Rectal smooth muscle tissue (tissue), 1 donor: ENCODE results near the gene PXMP4.

Experiments
- H3K27ac ChIP-seq: one replicate; pipeline ENCODE4 v1.7.0; 2013; ENCODE audit warnings: low read depth, low read length, inconsistent platforms
- H3K27me3 ChIP-seq: one replicate; pipeline ENCODE4 v1.7.0; 2013; ENCODE audit warnings: low read length; ENCODE audit not compliant: control insufficient read depth, insufficient read depth
- H3K36me3 ChIP-seq: one replicate; pipeline ENCODE4 v1.7.0; 2013; ENCODE audit warnings: low read length; ENCODE audit not compliant: control insufficient read depth, insufficient read depth
- H3K4me1 ChIP-seq: one replicate; pipeline ENCODE4 v1.7.0; 2013; ENCODE audit warnings: low read length; ENCODE audit not compliant: control insufficient read depth, insufficient read depth
- H3K4me3 ChIP-seq: one replicate; pipeline ENCODE4 v1.7.0; 2013; ENCODE audit warnings: low read length
- H3K9ac ChIP-seq: one replicate; pipeline ENCODE4 v1.7.0; 2013; ENCODE audit warnings: low read length

PXMP4 gene

DNA sequence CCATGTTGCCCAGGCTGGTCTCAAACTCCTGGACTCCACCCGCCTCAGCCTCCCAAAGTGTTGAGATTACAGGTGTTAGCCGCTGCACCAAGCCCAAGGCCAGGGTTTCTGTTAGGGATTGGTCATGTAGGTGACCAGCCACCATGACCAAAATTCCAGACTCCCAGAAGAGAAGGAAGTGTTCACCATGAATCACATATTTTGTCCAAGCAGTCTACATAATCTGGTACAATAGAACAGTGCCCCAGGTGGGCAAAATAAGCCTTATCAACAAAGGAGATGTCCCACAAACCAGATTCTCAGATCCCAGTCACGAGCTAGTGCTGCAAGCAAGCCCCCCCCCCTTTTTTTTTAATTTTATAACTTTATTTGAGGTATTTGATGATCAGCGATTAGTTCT lies 31.7 kb upstream of the PXMP4 start:
- no peaks in the 10 kb centered on the region for H3K27me3 ChIP-seq
- H3K36me3 ChIP-seq, result peaks cover 12% of the 10 kb centered on the region
- no peak overlapping the region for H3K9ac ChIP-seq
- no peak overlapping the region for H3K27ac ChIP-seq
- H3K4me3 ChIP-seq, result no peak overlapping the region
- no peaks in the 10 kb centered on the region for H3K4me1 ChIP-seq

DNA sequence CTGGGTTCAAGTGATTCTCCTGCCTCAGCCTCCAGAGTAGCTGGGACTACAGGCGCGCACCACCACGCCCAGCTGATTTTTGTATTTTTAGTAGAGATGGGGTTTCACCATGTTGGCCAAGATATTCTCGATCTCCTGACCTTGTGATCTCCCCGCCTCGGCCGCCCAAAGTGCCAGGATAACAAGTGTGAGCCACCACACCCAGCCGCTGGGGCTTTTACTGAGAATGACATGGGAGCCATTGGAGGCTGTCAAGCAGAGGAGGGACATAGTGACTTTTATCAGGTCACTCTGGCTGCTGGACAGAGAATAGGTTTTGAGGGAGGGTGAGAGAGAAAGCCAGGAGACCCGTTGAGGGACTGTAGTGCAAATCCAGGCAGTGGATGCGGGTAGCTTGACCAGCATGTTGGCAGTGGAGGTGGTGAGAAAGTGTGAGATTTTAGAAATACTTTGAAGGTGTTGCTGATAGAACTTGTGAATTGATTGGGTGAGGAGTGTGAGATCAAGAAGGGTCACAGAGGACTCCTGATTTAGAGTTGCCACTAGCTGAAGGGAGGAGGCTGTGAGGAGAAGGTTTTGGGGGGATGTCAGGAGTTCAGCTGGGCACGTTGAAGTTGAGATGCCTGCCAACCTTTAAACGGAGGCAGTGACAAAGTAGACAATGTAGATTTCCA lies 26.4 kb upstream of the PXMP4 start:
- Histone ChIP-seq H3K4me3 (no peak overlapping the region), H3K9ac (no peak overlapping the region), H3K27me3 (no peaks in the 10 kb centered on the region), H3K27ac (no peak overlapping the region), H3K36me3 (peaks cover 2% of the 10 kb centered on the region), H3K4me1 (no peaks in the 10 kb centered on the region)

DNA sequence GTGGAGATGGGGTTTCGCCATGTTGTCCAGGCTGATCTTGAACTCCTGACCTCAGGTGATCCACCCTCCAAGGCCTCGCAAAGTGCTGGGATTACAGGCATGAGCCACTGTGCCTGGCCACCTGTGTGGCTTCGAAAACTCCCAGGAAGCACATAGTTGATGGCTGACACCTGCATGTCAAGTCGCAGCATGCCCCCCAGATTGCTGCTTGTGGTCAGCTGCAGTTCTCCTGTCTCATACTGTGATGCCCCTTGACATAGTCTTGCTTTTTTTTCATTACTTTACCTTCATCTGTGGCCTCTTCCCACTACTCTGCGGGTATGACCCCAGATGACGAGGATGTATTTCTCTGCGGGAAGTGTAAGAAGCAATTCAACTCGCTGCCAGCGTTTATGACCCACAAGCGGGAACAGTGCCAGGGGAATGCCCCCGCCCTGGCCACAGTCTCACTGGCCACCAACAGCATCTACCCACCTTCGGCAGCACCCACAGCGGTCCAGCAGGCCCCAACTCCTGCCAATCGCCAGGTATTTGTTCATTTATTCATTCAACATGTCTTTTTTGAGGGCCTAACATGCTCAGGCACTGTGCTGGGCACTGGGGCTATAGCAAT lies 24.8 kb upstream of the PXMP4 start:
- no peak overlapping the region for H3K27ac ChIP-seq

DNA sequence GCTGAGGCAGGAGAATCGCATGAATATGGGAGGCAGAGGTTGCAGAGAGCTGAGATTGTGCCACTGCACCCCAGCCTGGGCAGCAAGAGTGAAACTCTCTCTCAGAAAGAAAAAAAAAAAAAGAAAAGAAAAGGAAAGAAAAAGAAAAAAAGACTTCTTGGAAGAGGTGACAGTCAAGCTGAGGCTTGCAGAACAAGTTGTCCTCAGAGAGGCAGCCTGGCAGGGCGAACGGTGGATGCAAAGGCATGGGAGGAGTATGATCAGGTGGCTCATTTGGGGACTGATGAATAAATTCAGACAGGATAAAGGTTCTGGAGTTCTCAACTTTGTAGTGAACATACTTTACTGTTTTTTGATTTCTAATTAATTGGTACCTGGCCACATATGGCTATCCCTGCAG lies 24.1 kb upstream of the PXMP4 start:
- Histone ChIP-seq H3K9ac (no peak overlapping the region), H3K27ac (no peak overlapping the region), H3K27me3 (no peaks in the 10 kb centered on the region), H3K4me1 (no peaks in the 10 kb centered on the region), H3K4me3 (no peak overlapping the region), H3K36me3 (peaks cover 2% of the 10 kb centered on the region)

More for the DNA sequence above, 24.8 kb upstream of the PXMP4 start:
- no peaks in the 10 kb centered on the region for H3K27me3 ChIP-seq
- H3K9ac ChIP-seq, result no peak overlapping the region
- no peak overlapping the region for H3K4me3 ChIP-seq
- H3K4me1 ChIP-seq, result no peaks in the 10 kb centered on the region
- H3K36me3 ChIP-seq, result peaks cover 2% of the 10 kb centered on the region

DNA sequence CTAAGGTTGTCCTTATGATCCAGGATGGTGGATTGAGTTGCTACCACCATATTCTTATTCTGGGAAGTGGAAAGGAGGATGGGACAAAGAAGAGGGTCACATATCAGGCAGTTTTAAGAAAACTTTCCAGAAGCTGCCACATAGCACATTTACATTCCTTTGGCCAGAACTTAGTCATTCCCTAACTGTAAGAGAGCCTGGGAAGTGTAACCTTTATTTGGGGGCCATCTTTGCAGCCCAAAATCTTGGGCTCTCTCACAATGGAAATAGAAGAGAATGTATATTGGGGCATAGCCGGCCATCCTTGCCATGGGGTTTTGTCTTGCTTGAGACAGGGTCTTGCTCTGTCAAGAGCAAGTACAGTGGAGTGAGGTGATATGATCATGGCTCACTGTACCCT lies 20.1 kb upstream of the PXMP4 start:
- Histone ChIP-seq H3K27me3 (no peaks in the 10 kb centered on the region), H3K4me1 (no peaks in the 10 kb centered on the region), H3K9ac (no peak overlapping the region), H3K4me3 (no peak overlapping the region), H3K36me3 (no peaks in the 10 kb centered on the region), H3K27ac (no peak overlapping the region)

DNA sequence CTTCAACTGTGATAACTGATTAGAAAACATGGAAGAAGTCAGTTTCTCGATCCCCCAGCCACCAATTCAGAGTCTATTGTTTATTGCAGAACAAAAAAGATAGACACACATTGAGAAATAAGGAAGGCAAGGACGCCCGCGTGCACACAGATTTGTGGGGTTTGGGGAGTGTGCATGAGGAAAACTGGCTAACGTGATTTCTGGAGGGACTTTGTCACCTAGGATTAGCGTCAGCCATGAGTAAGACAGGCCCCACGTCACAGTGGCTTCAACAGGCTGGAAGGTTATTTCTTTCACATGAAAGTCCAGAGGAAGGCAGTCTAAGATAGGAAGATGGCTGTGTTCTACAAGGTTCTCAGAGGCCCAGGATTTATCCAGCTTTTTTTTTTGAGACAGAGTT lies 19.4 kb upstream of the PXMP4 start:
- no peaks in the 10 kb centered on the region for H3K27me3 ChIP-seq
- H3K4me1 ChIP-seq, result no peaks in the 10 kb centered on the region
- no peak overlapping the region for H3K9ac ChIP-seq
- H3K4me3 ChIP-seq, result no peak overlapping the region
- H3K27ac ChIP-seq, result no peak overlapping the region
- H3K36me3 ChIP-seq, result no peaks in the 10 kb centered on the region

DNA sequence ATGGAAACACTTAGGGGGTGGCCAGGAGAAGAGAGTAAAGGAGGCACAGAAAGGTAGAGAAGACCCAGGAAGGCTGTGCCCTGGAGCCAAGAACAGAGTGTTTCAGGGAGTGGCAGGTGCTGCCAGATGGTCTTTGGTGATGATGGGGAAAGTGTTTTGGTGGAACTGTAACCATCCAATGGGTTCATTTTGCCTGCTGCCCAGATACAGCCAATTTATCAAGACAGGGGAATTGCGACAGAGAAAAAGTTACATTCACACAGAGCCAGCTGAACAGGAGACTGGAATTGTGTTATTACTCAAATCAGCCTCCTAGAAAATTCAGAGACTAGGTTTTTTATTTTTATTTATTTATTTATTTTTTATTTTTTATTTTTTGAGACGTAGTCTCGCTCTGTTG lies 16.9 kb upstream of the PXMP4 start:
- H3K4me3 ChIP-seq, result no peak overlapping the region
- no peak overlapping the region for H3K27ac ChIP-seq
- no peak overlapping the region for H3K9ac ChIP-seq
- no peaks in the 10 kb centered on the region for H3K27me3 ChIP-seq
- H3K36me3 ChIP-seq, result no peaks in the 10 kb centered on the region
- H3K4me1 ChIP-seq, result peaks cover 4% of the 10 kb centered on the region

DNA sequence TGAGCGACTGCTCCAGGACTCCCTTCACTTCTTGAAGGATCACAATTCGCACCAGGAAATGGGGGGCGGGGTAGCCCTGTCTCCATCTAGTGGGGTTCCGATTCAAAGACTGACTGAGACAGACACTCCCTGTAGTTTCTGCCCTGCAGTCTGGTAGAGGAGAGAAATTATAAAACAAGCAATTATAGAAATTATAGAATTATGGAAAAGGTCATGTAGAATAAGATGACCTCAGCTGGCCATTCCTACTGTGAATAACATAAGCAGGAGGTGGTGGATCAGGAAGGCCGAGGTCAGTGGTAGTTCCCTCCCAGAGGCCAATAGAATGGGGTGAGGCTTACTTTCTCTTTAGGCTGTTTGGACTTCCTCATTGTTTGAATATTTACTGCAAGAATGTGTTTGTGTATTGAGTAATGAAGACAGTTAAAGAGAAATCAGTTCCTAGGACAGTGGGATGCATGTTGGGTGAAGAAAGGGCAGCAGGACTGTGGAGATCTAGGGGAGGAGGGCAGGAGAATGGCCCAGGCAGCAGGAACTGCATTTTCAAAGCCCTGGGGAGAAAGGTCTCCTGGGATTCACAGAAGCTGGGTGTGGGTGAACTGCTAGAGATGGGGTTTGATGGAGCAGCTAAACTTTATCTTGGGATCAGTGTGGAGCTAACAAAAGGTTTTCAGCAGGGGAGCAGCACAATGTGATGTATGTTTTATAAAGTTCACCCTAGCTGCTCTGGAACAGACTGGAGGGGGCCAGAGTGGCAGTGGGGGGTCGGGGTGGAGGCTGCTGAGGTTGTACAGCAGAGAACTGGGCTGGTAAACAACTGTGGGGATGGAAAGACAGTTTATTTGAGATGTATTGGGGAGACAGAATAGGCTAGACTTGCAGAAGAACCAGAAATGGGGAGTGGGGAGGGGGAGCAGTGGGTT lies 13.8 kb upstream of the PXMP4 start:
- Histone ChIP-seq H3K27me3 (no peaks in the 10 kb centered on the region), H3K4me3 (no peak overlapping the region), H3K9ac (no peak overlapping the region), H3K36me3 (no peaks in the 10 kb centered on the region), H3K27ac (peak overlapping the region; percentile 45), H3K4me1 (peaks cover 7% of the 10 kb centered on the region)

DNA sequence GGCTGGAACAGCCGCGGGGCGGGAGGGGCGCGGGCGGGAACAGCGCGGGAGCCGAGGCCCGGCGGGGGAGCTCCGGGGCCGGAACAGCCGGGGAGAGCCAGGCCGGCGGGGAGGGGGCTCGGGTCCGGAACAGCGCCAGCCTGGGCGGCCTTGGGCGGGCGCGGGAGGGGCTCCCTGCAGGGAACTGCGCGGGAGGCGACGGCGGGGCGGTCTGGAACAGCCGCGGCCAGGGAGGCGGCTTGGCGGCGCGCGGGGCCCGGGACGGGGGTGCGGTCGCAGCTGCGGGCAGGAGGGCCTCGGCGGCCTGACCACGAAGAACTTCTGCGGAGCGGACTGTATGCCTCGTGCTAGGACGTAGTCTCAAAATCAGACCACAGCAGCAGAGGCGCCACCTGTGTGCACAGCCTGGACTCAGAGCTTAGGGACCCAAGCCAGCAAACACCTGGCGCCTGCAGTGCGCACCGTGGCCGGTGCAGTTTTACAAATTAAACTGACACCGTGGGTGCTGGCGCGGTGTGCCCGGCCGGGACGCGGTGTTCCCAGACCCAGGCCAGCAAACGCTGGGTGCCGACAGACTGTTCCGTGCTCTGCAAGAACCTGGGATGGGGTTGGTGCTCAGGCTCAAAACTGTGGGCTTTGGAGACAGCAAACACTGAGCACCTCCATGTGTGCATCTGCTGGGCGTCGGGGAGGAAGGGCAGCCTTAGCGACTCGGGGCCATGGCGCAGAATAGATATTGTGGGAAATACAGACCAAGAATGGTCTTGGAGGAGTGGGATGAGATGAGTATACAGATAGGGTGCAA lies 12.3 kb upstream of the PXMP4 start:
- peak overlapping the region; percentile 61 for H3K9ac ChIP-seq
- no peaks in the 10 kb centered on the region for H3K27me3 ChIP-seq
- H3K4me3 ChIP-seq, result peak overlapping the region; percentile 80
- peak overlapping the region; percentile 89 for H3K27ac ChIP-seq
- peaks cover 7% of the 10 kb centered on the region for H3K4me1 ChIP-seq
- no peaks in the 10 kb centered on the region for H3K36me3 ChIP-seq

DNA sequence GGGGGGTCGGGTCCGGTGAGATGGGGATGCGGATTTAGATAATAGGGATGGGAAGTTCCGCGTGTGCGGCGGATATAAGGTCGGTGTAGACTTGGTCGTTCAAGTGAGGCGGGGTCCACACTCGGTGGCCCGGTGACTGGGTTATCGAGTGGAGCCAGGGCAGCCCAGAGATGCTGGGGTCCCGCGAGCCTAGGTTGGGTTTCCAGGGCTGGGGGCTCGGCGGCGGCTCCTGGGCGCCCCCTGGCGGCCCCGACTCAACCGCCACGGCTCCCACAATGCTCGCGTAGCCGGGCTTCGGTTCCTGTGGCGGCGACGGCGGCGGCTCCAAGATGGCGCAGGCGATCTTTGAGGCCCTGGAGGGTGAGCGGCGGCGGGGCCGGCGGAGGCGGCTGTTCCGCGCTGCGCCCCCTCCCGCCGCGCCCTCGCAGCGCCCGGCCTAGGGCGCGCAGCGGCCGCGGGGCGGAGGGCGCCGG lies 11.6 kb upstream of the PXMP4 start, which contains the start of gene ZNF341:
TSS of gene ZNF341 (plus strand) at position 304 of the 473 bp plus-strand sequence. CDS start at position 330, 26 bp downstream.
- H3K27me3 ChIP-seq, result no peaks in the 10 kb centered on the region
- H3K9ac ChIP-seq, result peak within 1 kb of the TSS; percentile 61
- H3K4me3 ChIP-seq, result peak within 1 kb of the TSS; percentile 80
- H3K4me1 ChIP-seq, result peaks cover 7% of the 10 kb centered on the region
- H3K27ac ChIP-seq, result peak within 1 kb of the TSS; percentile 89
- no peaks in the 10 kb centered on the region for H3K36me3 ChIP-seq

DNA sequence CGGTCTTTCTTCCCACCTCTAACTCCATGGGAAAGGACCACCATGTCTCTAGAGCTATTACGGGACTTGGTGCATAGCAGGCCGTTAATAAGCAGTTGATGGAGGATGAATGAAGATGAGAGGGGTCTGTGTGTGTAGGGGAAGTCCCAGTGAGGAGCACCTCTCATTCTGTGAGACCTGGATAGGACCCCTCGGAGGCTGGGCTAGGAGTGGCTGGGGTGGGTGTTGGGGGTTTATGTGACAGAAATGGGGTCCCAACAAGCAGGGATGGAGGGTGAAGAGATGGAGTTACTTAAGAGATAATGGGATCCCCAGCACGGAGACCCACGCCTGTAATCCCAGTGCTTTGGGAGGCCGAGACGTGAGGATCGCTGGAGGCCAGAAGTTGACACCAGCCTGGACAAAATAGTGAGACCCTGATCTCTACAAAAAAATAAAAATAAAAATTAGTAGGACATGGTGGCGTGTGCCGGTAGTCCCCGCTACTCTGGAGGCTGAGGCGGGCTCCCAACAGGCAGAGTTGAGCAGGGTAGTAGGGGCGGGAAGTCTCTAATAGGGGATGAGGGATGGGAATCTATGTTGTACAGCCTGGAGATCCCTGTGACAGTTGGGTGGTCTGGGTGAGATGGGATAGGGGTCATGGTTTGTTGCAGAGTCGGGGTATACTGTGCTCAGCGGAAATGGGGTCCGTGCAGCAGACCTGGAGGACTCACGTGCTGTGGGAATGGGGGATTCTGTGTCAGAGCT lies 11.0 kb upstream of the PXMP4 start:
- peak overlapping the region; percentile 28 for H3K9ac ChIP-seq
- peaks cover 7% of the 10 kb centered on the region for H3K4me1 ChIP-seq
- peak overlapping the region; percentile 89 for H3K27ac ChIP-seq
- peak overlapping the region; percentile 79 for H3K4me3 ChIP-seq
- H3K27me3 ChIP-seq, result no peaks in the 10 kb centered on the region
- H3K36me3 ChIP-seq, result no peaks in the 10 kb centered on the region
